Renal pelvis (tissue), 12 donors: ENCODE measurements around the gene SLC47A2. TPM values are rescaled to one million over a fixed set of nuclear protein-coding genes. Genes with fewer than 3 reads are reported as not detected.
"Not testable (repeated sequence)": the region's sequence is repeated elsewhere in the genome, so short reads cannot be mapped to it uniquely, and the experiment has no call there.

ENCODE experiments used
- DNase-seq: peaks from one replicate; pipeline ENCODE4 v3.0.0-alpha.2; 2013
- long read RNA-seq, 16 experiments: transcript quantifications; one replicate each; lab custom pipeline, GENCODE V29; 2026
- polyA plus RNA-seq, 3 donors: library from polyadenylated mRNA; unstranded; fragments of 120-200 nt; gene quantifications; one replicate each; pipeline ENCODE4 v1.2.1, GENCODE V29; 2013; ENCODE audit not compliant: insufficient read length in 3 of 3

Gene SLC47A2, protein sequence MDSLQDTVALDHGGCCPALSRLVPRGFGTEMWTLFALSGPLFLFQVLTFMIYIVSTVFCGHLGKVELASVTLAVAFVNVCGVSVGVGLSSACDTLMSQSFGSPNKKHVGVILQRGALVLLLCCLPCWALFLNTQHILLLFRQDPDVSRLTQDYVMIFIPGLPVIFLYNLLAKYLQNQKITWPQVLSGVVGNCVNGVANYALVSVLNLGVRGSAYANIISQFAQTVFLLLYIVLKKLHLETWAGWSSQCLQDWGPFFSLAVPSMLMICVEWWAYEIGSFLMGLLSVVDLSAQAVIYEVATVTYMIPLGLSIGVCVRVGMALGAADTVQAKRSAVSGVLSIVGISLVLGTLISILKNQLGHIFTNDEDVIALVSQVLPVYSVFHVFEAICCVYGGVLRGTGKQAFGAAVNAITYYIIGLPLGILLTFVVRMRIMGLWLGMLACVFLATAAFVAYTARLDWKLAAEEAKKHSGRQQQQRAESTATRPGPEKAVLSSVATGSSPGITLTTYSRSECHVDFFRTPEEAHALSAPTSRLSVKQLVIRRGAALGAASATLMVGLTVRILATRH
- polyA plus RNA-seq: 10 to 100 TPM in 2 of 3 donors, 1 to 10 TPM in 1; 4.8 to 12.3 (median 10.2) TPM
- long read RNA-seq, donor 1, partial matches to known transcripts: 0 of 2 reads
- long read RNA-seq, donor 1, other reads (novel, unspliced or antisense): 0 of 2 reads
- long read RNA-seq, donor 2, partial matches to known transcripts: 0 of 1 reads
- long read RNA-seq, donor 2, other reads (novel, unspliced or antisense): 0 of 1 reads
- long read RNA-seq, donor 3: 0 reads
- long read RNA-seq, donor 4, partial matches to known transcripts: 76 of 91 reads
- long read RNA-seq, donor 4, other reads (novel, unspliced or antisense): 15 of 91 reads
- long read RNA-seq, donor 5: 0 reads
- long read RNA-seq, donor 6, partial matches to known transcripts: 0 of 2 reads
- long read RNA-seq, donor 6, other reads (novel, unspliced or antisense): 0 of 2 reads
- long read RNA-seq, donor 7: 0 reads
- long read RNA-seq, donor 8: 0 reads
- long read RNA-seq, donor 9: 0 reads
- long read RNA-seq, donor 10, partial matches to known transcripts: 0 of 1 reads
- long read RNA-seq, donor 10, other reads (novel, unspliced or antisense): 0 of 1 reads
- long read RNA-seq, donor 11, partial matches to known transcripts: 0 of 1 reads
- long read RNA-seq, donor 11, other reads (novel, unspliced or antisense): 0 of 1 reads
- long read RNA-seq, donor 12: 0 reads
- long read RNA-seq, donor 13: 0 reads
- long read RNA-seq, donor 14: 0 reads
- long read RNA-seq, donor 15: 0 reads
- long read RNA-seq, donor 16: 0 reads

DNA sequence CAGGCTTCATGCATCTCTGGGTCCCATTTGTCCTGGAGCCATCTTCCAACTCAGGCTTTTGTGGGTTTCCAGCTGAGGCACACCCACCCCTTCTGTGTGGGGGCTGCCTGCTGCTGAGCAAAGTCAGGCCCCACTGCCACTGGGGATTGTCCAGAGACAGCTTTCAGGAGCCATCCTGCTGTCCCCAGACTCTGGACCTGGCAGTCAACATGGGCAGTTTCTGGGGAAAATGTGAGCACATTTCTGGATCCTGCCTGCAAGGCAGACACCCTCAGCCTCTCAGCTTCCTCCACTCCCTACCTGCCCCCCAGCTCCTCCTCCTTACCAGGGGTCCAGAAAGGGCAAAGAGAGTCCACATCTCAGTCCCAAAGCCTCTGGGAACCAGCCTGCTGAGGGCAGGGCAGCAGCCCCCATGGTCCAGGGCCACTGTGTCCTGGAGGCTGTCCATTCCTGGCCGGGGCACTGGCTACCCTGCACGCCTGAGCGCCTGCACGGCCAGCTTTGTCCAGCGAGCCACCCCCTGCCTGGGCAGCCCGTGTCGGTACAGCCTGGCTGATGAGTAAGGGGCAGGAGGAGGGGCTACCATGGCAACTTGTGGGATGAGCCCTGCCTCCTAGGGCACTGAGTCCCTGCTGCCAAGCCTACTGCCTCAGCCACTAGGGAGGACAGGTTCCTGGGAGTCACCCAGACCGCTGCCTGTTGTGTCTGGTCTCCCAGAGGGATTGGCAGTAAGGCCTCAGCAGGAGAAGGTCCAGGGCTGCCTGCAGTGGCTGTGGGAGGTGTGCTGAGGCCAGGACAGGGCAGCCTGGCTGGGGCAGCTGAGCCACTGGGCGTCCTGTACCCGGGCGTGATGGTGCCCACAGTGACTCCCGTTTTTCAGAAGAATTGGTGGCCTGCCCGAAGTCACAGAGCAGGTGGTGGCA, at the start of gene SLC47A2:
SLC47A2 (minus strand) TSS at position 477 of the 923 bp plus-strand sequence; CDS start at position 448, 29 bp downstream.
- no peak for DNase-seq

DNA sequence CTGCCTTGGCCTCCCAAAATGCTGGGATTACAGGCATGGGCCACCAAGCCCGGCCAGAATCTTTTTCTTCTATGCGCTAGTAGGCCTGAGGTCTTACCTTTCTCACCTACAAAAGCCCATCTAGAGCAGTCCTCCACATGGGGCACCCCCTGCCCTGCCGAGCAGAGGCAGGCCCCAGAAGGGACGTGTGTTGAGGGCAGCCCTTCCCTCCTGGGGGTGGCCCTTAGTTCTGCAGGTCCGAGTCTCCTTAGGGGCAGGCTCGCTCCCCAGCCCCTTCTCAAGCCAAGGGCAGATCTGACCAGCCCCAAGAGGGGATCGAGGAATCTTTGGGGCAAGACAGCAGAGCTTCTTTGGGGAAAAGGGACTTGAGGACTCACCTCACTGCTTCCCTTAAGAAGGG, 49.6 kb upstream of the SLC47A2 start:
- DNase-seq: no peak

DNA sequence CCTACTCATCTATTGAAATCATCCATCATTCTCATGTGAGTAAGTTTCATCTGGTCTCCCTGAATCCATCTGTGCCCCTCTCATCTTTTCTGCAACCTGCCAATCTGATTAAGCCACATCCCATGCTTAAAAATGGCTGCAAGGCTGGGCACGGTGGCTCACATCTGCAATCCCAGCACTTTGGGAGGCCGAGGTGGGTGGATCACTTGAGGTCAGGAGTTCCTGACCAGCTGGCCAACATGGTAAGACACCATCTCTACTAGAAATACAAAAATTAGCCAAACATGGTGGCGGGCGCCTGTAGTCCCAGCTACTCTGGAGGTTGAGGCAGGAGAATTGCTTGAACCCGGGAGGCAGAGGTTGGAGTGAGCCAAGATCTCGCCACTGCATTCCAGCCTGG, 47.6 kb upstream of the SLC47A2 start:
- not testable (repeated sequence) for DNase-seq

DNA sequence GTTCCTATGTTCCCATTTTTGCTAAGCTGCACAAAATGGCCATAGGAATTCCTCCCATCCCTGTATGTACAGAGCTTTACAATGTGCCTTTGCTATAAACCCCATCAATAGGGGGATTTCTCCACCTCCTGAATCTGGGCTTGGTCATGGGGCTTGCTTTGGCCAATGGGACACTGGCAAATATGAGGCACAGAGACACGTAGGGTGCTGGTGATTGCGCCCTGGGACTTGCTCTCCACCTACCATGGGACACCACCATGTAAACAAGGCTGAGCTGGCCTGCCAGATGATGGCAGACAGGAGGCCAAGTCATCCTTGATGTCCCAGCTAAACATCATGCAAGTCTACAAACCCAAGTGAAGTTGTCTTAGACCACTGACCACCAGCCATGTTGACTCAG, 47.0 kb upstream of the SLC47A2 start:
- DNase-seq: no peak

DNA sequence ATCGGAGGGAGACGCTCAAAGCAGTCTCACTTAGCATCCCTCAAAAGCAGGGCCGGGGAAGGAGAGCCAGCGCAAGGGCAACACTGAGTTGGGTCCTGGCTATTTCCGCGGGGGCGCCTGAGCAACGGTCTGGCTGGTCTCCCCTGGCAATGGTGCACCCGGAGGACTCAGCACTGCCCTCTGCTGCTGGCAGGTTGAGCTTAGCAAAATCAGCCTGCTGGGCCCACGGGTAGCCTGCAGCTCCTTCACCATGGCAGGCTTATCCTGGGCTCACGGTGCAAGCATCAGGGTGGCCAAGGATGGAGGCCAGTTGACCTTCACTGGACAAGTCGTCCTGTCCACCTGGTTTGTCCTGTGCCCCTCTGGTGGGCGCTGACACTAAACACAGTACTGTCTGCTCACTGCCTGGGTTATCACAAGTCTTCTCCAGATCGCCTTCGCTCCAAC, 46.2 kb upstream of the SLC47A2 start:
- peak; percentile 62 for DNase-seq

DNA sequence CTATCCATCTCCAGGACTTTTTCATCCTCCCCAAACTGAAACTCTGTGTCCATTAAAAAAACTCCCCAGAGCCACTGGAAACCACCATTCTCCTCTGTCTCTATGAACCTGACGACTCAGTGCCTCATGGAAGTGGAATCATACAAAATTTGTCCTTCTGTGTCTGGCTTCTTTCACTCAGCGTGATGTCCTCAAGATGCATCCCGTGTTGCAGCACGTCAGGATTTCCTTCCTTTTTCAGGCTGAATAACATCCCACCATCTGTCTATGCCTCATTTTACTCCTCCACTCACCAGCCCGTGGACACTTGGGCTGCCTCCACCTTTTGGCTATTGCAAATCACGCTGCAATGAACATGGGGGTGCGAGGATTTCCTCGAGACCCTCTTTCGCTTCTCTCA, 44.4 kb upstream of the SLC47A2 start:
- DNase-seq: no peak

DNA sequence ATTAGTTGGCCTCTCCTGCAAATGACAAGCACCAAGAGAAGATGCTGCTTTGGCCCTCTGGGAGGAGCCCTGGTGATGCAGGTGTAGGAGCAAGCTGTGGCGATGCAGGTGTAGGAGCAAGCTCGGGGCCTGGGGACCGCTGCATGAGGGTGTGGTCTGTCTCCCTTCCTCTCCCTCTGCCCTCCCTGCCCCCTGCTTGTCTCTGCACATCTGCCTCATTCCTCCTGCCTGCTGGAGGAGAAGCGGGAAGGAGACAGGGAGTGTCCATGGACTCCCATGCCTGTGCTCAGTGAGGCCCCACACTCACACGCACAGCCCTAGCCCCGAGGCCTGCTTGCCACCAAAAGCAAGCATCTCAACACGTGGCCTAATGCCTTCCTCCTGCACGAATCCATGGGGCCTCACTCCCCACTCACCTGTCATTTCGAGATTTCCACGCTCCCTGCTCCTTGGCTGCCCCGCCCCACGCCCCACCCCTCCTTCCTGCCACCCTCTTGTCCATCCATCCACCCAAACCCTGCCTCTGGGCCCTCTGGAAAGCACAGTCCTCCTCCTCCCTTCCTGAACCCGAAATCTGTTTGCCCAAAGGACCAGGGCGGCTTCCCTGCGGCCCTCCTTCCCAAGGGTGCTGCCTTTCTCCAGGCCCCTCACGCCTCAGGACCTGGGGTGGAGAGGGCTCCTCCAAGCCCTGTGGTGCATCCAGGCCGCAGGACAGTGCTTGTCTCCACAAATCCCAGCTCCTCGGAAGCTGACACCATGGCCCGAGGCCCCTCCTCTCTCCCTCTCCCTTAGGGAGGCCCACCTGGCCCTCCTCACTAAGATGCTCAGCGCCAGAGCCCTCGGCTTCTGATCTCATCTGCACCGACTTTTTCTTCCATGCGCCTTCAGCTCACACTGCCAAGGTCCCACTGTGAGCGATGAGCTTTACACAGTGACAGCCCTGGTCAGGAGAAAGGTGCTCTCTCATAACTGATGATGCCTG, 43.5 kb upstream of the SLC47A2 start:
- DNase-seq: no peak

DNA sequence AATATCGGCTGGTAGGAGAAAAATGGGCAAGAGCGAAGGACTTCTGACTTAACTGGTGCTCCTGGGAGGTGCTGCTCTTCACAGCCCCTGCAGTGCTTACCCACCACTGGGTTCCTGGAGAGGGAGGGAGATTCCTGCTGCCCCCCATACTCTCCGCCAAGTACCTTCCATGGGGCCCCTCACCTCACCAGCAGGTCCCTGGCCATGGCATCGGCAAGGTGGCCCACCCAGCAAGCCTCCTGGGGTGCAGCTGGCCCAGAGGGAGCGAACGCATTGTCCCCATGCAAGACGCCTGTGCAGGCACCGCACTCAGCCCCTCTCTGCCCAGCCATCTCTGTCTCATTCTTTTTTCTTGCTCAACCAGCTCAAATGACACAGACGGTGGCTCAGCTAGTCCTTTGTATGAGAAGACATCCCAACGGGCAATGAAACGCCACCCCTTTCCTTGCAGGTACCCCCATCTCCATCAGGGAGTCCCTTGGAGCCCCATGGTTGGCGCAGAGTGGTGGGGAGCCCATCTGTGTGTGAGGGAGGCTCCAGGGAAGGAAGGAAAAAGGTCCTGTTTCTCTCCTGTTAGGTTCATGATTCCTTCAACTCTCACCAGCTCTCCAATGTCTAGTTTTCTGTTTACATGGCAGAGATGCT, 41.3 kb upstream of the SLC47A2 start:
- DNase-seq: no peak

DNA sequence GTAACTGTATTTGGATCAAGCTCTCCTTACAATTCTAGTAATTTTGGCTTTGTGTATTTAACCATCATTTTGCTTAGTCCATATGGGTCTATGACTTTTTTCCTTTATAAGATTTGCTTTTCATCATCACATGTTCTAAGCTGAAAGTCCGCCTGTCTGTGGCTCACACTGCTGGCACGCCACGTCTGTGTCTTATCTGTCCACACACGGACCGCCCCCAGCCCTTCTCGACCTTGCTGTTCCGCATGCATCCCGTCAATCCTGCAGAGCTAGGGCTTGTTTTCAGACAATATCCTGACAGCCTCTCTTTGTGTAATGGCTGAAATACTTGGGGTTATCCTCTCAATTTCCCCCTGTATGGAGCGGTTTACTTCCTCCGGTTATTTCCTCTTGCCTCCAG, 40.2 kb upstream of the SLC47A2 start:
- DNase-seq: no peak

DNA sequence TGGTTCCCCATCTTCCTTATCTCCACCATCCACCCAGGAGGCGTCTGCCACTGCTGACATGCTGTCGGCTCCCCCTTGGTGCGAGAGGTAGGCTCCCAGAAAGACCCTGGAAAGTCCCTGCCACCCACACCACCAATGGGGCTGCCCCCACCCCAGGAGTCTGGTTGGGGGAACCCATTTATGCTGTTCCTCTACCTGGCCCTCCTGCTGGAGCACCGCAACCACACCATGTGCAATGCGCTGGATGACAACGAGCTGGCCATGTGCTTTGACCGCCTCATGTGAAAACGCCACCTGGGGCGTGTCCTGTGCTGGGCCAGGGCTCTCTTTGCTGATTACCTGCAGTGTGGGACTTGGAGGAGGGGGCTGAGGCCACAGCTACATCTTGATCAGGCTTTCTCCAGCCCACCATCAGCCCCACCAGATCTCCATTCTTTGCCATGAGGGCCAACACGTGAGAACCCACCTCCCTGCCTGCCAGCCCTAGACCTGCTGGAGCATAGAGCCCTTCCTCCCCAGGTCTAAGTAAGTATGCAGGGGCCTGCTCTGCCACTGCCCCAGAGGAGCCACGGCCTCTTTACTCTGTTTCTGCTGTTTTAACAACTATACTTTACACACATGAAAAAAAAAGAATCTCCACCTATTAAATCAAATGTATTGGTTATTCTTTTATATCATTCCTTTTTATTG, 39.6 kb upstream of the SLC47A2 start:
- DNase-seq: no peak

DNA sequence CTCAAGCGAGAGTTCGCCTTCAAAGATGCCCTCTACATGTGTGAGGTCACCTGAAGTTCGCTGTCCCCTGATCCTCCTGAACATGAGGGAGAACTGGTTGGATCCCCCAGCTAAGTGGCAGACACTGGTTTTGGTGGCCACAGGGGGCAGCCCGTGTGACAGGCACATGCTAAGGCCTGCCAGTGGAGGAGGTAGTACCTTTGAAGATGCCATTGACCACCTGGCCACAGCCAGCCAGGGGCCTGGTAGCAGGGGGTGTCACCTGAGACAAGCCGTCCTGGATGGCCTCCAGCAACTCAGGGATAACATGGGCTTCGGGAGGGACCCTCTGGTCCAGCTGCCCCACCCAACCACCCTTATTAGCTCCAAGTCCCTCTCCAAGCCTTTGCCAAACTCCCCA, 39.0 kb upstream of the SLC47A2 start:
- DNase-seq: no peak

DNA sequence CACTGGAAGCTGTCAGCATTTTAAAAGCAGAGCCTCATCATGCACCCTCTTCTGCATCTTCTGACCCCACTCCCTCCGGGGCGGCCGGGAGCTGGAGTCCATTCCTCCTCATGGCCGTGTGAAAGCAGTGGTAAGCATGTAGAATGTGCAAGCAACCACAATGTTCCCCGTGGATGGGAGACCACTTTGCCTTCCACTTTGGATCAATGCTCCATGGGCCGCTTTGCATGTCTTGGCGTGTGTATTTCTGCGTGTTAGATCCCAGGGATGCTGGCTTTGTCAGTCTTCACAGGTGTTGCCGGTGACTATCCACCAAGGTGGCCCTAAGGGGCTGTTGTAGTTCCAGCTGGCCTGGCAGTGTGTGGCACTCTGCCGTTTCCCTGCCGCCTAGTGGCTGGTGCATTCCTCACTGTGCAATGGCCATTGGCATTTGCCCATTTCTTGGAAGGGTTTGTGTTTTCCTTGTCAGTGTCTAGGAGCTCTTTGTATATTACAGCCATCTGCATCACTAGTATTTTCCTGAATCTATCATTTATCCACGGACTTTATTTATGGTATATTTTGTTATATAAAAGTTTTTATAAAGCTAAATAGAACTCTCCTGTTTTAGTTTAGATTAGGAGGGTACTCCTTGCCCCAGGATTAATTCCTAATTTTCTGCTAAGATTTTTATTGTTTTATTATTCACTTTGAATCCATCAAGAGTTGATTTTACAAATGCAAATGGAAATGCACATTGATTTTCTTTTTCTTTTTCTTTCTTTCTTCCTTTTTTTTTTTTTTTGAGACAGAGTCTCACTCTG, 37.5 kb upstream of the SLC47A2 start:
- DNase-seq: no peak

DNA sequence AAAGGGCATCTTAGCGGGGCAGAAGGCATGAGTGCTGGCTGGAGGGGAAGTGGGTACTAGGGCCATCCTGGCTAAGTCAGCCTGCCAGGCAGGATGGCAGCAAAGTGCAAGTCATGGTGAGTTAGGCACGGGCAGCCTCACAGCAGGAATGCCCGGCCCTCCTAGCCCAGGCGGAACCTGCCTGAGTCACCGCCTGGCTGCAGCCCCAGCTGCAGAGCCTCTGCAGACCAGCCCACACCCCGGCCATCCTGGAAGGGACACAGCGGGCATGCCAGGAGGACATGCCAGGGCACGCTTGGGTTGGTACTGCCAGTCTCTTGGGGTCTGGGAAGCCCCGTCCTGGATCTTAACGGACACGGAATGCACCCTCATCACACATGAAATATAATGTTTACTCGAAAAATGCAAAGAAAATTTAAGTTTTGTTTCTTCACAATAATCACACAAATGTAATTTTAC, 36.7 kb upstream of the SLC47A2 start:
- DNase-seq: peak; percentile 27

DNA sequence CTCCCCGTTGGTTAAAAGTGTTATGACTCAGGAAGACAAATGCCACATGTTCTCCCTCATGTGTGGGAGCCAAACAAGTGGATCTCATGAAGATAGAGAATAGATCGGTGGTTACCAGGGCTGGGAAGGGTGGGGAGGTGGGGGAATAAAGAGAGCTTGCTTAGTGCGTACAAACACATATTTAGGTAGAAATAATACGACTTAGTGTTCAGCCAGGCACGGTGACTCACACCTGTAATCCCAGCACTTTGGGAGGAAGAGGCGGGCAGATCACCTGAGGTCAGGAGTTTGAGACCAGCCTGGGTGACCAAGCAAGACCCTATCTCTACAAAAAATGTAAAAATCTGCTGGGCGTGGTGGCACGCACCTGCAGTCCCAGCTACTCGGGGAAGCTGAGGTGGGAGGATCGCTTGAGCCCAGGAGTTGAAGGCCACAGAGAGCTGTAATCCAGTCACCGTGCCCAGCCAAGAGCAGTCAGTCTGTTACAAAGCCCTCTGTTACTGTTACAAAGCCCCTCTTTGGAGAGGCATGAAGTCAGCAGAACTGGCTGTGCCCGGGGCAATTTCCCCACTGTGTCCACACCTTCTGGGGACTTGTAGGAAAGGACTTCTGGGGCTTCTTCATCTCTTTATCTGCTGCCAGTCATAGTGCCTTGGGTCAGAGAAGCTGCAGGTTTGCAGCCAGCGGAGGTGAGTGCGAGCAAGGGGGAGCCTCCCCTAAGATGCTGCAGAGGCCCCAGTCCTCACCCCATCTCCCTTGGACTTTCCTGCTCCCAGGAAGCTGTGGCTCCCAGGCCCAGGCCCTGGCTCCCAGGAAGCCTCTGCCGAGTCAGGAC, 36.0 kb upstream of the SLC47A2 start:
- no peak for DNase-seq

DNA sequence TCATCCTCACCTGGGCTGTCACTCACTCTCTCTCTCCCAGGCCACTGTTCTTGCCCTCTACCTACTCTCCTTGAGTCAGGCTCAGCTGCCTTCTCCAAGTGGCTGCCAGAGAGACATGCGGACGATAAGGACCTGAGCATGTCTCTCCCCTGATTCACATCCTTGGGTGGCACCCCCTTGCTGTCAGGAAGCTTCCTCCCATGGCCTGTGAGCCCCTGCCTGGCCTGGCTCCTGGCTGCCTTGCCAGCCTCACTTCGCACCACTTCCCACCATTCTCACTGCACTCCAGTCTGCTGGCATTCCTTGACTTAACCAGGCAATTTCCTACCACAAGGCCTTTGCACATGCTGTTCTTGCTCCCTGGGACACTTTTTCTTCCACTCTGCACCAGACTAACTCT, 34.5 kb upstream of the SLC47A2 start:
- no peak for DNase-seq

DNA sequence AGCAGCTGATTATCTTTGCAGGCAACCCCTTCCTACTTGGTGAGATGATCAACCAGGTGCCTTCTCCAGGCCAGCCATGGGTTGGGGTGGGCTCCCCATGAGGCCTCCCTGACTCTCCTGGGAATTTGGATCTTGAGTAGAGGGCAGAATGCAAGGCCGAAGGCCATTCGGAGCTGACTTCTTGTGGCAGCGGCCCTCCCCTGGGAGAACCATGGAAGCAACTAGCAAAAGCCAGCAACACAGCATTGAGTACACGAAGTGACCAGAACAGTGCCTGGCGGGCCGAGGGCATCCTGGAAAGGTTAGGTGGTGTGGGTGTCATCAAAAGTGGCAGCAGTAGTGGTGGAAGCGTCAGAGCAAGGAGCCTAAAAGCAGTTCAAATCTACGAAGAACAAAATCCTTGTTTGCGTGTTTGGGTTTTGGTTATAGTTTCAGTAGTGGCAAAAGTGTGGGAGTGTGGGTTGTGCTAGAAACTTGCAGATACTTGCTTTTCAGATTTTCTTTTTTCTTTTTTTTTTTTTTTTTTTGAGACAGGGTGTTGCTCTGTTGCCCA, 33.7 kb upstream of the SLC47A2 start:
- no peak for DNase-seq
